Subcutaneous abdominal adipose tissue (tissue), 5 donors: ENCODE results near the gene MAPK8IP3.
A peak's percentile ranks its signal among the peaks of the same experiment; 100 is the strongest.

ENCODE experiments used
- H3K27ac ChIP-seq: one replicate; pipeline ENCODE4 v1.7.0; 2013; ENCODE audit warnings: low read depth, mild to moderate bottlenecking, inconsistent platforms, low read length, moderate library complexity
- H3K27me3 ChIP-seq, 5 donors: one replicate each; pipeline ENCODE4 v1.7.0; 2013; ENCODE audit warnings: low read length in 5 of 5, inconsistent platforms in 1 of 5; ENCODE audit not compliant: control insufficient read depth in 5 of 5, insufficient read depth in 4 of 5
- H3K36me3 ChIP-seq, 5 donors: one replicate each; pipeline ENCODE4 v1.7.0; 2013; ENCODE audit warnings: low read length in 5 of 5; ENCODE audit not compliant: control insufficient read depth in 5 of 5, insufficient read depth in 5 of 5
- H3K4me1 ChIP-seq, 5 donors: one replicate each; pipeline ENCODE4 v1.7.0; 2013; ENCODE audit warnings: low read length in 5 of 5, mild to moderate bottlenecking in 3 of 5, moderate library complexity in 1 of 5; ENCODE audit not compliant: control insufficient read depth in 5 of 5, insufficient read depth in 5 of 5
- H3K4me3 ChIP-seq, 5 donors: one replicate each; pipeline ENCODE4 v1.7.0; 2013; ENCODE audit warnings: low read length in 5 of 5, low read depth in 1 of 5
- H3K9ac ChIP-seq, 5 donors: one replicate each; pipeline ENCODE4 v1.7.0; 2013; ENCODE audit warnings: low read length in 5 of 5, mild to moderate bottlenecking in 4 of 5, moderate library complexity in 3 of 5
- H3K9me3 ChIP-seq, 5 donors: one replicate each; pipeline ENCODE4 v1.7.0; 2013; ENCODE audit warnings: low read length in 5 of 5; ENCODE audit not compliant: control insufficient read depth in 5 of 5
- donor health status: healthy.
- donor health status: healthy.
- donor health status: healthy.
- donor health status: healthy.
- donor health status: healthy.

The MAPK8IP3 gene

GRCh38 chr16:1676661-1677060 is 29.3 kb upstream of the MAPK8IP3 start:
- H3K9ac ChIP-seq: no peak overlapping the region
- no peak overlapping the region for H3K4me3 ChIP-seq
- H3K27ac ChIP-seq: no peak overlapping the region
- H3K36me3 ChIP-seq: peaks cover 1 to 47% (median 43%) of the 10 kb centered on the region in 5 donors
- peaks cover 0 to 3% (median 0%) of the 10 kb centered on the region in 5 donors for H3K27me3 ChIP-seq
- peaks cover 6 to 11% (median 10%) of the 10 kb centered on the region in 5 donors for H3K4me1 ChIP-seq
- no peaks in the 10 kb centered on the region for H3K9me3 ChIP-seq

GRCh38 chr16:1677339-1677738 is 28.7 kb upstream of the MAPK8IP3 start:
- Histone ChIP-seq H3K27me3 (peaks cover 0 to 3% (median 0%) of the 10 kb centered on the region in 5 donors), H3K9ac (peak overlapping the region in 1 of 5 donors; percentile 36), H3K4me3 (peak overlapping the region in 1 of 5 donors; percentile 70), H3K9me3 (no peaks in the 10 kb centered on the region), H3K36me3 (peaks cover 0 to 40% (median 36%) of the 10 kb centered on the region in 5 donors), H3K27ac (no peak overlapping the region), H3K4me1 (peaks cover 6 to 11% (median 10%) of the 10 kb centered on the region in 5 donors)

DNA sequence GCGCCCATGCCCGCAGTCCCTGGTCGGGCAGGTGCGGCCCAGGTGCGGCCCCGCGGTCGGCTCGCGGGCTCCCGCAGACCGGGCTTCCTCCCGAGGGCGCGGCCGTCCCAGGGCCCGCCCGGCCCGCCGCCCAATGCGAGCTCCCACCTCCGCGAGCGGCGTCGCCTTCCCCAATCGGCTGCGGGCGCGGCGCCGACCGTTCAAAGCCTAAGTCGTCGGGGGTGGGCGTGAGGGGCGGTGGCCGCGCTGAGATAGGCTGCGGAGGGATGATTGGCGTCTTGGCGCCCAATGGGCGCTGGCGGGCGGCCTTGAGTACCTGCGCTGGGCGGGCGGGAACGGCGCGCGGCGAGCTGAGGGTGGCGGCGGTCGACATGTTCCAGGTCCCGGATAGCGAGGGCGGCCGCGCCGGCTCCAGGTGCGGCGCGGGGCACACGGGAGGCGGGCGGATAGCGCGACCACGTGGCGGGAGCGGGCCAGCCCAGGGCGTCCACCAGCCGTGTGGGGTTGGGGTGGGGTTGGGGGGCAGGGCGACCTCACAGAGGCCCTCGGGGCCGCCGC is 28.0 kb upstream of the MAPK8IP3 start, which contains the start of gene JPT2:
Gene JPT2 (plus strand): TSS at position 338 of the 558 bp plus-strand sequence. CDS start 34 bp downstream, at position 372.
- Histone ChIP-seq H3K9me3 (no peaks in the 10 kb centered on the region), H3K4me3 (peak within 1 kb of the TSS; percentile 61 to 82 (median 70)), H3K9ac (peak within 1 kb of the TSS in 4 of 5 donors; percentile 65 to 88 (median 76)), H3K27ac (no peak within 1 kb of the TSS), H3K27me3 (peaks cover 0 to under 1% (median 0%) of the 10 kb centered on the region in 5 donors), H3K36me3 (peaks cover 0 to 34% (median 30%) of the 10 kb centered on the region in 5 donors), H3K4me1 (peaks cover 3 to 11% (median 10%) of the 10 kb centered on the region in 5 donors)

DNA sequence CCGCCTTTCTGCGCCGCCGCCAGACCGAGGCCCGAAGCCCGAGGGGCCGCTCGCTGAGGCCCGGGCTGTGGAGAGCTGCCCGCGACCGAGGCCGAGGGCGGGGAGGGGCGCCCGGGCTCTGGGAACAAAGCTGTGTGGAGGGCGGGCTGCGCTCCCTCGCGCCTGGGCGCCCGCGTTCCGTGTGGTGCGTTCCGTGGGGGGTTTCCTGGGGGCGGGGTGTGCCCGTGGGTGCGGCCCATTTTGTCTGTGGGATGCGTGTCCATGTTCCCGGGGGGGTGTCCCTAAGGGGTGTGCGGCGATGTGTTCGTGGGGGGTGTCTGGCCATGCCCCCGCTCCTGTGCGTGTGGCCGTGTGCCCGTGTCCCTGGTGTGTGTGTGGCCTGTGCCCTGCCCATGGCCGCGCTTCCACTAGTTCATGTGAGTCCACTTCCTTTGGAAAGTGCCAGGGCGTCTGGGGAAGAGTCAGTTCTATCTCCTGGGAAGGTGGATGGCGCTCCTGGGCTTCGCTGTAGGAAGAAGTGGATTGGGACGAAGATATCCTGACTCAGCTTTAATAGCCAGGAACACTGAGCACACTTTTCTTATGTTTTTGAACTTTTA is 27.4 kb upstream of the MAPK8IP3 start:
- Histone ChIP-seq H3K27me3 (no peaks in the 10 kb centered on the region), H3K27ac (no peak overlapping the region), H3K4me1 (peaks cover 0 to 11% (median 10%) of the 10 kb centered on the region in 5 donors), H3K9me3 (no peaks in the 10 kb centered on the region), H3K4me3 (peak overlapping the region; percentile 61 to 82 (median 70)), H3K9ac (peak overlapping the region in 4 of 5 donors; percentile 65 to 88 (median 76)), H3K36me3 (peaks cover 0 to 31% (median 25%) of the 10 kb centered on the region in 5 donors)

- H3K9ac ChIP-seq: no peak overlapping the region
- H3K36me3 ChIP-seq: peaks cover 5 to 23% (median 12%) of the 10 kb centered on the region in 5 donors
- no peaks in the 10 kb centered on the region for H3K9me3 ChIP-seq
- no peaks in the 10 kb centered on the region for H3K27me3 ChIP-seq
- peaks cover 0 to 11% (median 10%) of the 10 kb centered on the region in 5 donors for H3K4me1 ChIP-seq
- H3K27ac ChIP-seq: no peak overlapping the region
- H3K4me3 ChIP-seq: no peak overlapping the region
Observed at GRCh38 chr16:1680361-1680760, 25.6 kb upstream of the MAPK8IP3 start.

GRCh38 chr16:1681032-1681431 is 25.0 kb upstream of the MAPK8IP3 start:
- Histone ChIP-seq H3K36me3 (peaks cover 5 to 22% (median 11%) of the 10 kb centered on the region in 5 donors), H3K9me3 (no peaks in the 10 kb centered on the region), H3K9ac (no peak overlapping the region), H3K4me1 (peaks cover 0 to 11% (median 10%) of the 10 kb centered on the region in 5 donors), H3K4me3 (no peak overlapping the region), H3K27ac (no peak overlapping the region), H3K27me3 (no peaks in the 10 kb centered on the region)

- H3K4me3 ChIP-seq: no peak overlapping the region
- H3K4me1 ChIP-seq: no peaks in the 10 kb centered on the region
- H3K9ac ChIP-seq: no peak overlapping the region
- H3K27ac ChIP-seq: no peak overlapping the region
- peaks cover 6 to 71% (median 49%) of the 10 kb centered on the region in 5 donors for H3K36me3 ChIP-seq
- H3K9me3 ChIP-seq: no peaks in the 10 kb centered on the region
- no peaks in the 10 kb centered on the region for H3K27me3 ChIP-seq
Observed at GRCh38 chr16:1687427-1688316, 18.3 kb upstream of the MAPK8IP3 start.

- Histone ChIP-seq H3K27me3 (no peaks in the 10 kb centered on the region), H3K9me3 (no peaks in the 10 kb centered on the region), H3K4me1 (no peaks in the 10 kb centered on the region), H3K9ac (no peak overlapping the region), H3K36me3 (peaks cover 3 to 76% (median 56%) of the 10 kb centered on the region in 5 donors), H3K4me3 (no peak overlapping the region), H3K27ac (no peak overlapping the region)
Observed at GRCh38 chr16:1688807-1689560, 17.0 kb upstream of the MAPK8IP3 start.

DNA sequence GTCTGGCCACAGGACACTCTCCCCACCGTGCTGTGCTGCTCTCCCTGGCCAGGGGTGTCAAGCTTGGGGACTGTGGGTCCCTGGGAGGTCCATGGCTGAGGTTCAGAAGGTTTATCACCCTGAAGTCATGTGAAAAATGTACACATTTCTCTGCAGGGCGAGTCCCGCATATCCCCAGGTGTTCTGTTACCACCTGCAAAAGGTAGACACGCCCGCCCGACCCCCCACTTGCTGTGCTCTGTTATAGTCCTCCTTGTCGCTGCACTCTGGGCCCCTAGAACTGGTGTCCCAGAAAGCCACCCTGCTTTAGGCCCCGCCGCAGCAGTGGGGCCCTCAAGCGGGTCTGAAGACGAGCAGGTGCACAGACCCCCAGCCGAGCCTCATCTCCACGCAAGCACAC is 16.1 kb upstream of the MAPK8IP3 start:
- H3K9ac ChIP-seq: no peak overlapping the region
- H3K4me3 ChIP-seq: no peak overlapping the region
- no peaks in the 10 kb centered on the region for H3K9me3 ChIP-seq
- H3K27ac ChIP-seq: no peak overlapping the region
- H3K27me3 ChIP-seq: no peaks in the 10 kb centered on the region
- H3K4me1 ChIP-seq: no peaks in the 10 kb centered on the region
- H3K36me3 ChIP-seq: peaks cover 5 to 76% (median 60%) of the 10 kb centered on the region in 5 donors
